ACC112 (cell line): ENCODE data around the gene IFI27L2.
A peak's percentile ranks its signal among the peaks of the same experiment; 100 is the strongest.

ENCODE experiments used
- H2AFZ ChIP-seq: fragments of 200-600 bp; sonication (generic); one replicate; pipeline ENCODE4 v1.6.0; 2017; ENCODE audit warnings: antibody characterized with exemption, low read length; ENCODE audit not compliant: unreplicated experiment
- H3K27ac ChIP-seq: fragments of 200-600 bp; sonication (generic); 2 replicates; pipeline ENCODE4 v1.5.1; 2014; ENCODE audit warnings: low read depth, mild to moderate bottlenecking, antibody characterized with exemption, low read length, moderate library complexity
- H3K27me3 ChIP-seq: fragments of 200-600 bp; sonication (generic); 2 replicates; pipeline ENCODE4 v1.6.1; 2014; ENCODE audit warnings: mild to moderate bottlenecking, antibody characterized with exemption, low read length, moderate library complexity, mixed read lengths; ENCODE audit not compliant: insufficient read depth
- H3K36me3 ChIP-seq: fragments of 200-600 bp; sonication (generic); 2 replicates; pipeline ENCODE4 v1.6.1; 2016; ENCODE audit warnings: mild to moderate bottlenecking, antibody characterized with exemption, low read length, moderate library complexity, mixed read lengths; ENCODE audit not compliant: insufficient read depth
- H3K4me1 ChIP-seq: fragments of 200-600 bp; sonication (generic); one replicate; pipeline ENCODE4 v1.6.1; 2016; ENCODE audit warnings: low read length, mixed read lengths; ENCODE audit not compliant: insufficient read depth, unreplicated experiment, control insufficient read depth
- H3K4me3 ChIP-seq: fragments of 200-600 bp; sonication (generic); 2 replicates; pipeline ENCODE4 v1.5.1; 2014; ENCODE audit warnings: mild to moderate bottlenecking, low read depth, low read length
- H3K79me2 ChIP-seq: fragments of 200-600 bp; sonication (generic); one replicate; pipeline ENCODE4 v1.6.0; 2016; ENCODE audit warnings: low read length; ENCODE audit not compliant: control insufficient read depth, unreplicated experiment, insufficient read depth

IFI27L2 gene

GRCh38 chr14:94129111-94129757 lies at the start of gene IFI27L2:
Gene IFI27L2 (minus strand): TSS chr14:94129604. CDS start chr14:94129564, 40 bp downstream.
- H3K79me2 ChIP-seq = peaks cover 4% of the 10 kb centered on the region
- peak within 1 kb of the TSS; percentile 39 for H3K27ac ChIP-seq
- H3K4me3 ChIP-seq = peak within 1 kb of the TSS; percentile 88
- H3K27me3 ChIP-seq = no peaks in the 10 kb centered on the region
- H2AFZ ChIP-seq = peak within 1 kb of the TSS; percentile 87
- H3K36me3 ChIP-seq = no peaks in the 10 kb centered on the region
- H3K4me1 ChIP-seq = peaks cover 7% of the 10 kb centered on the region

- no peak overlapping the region for H2AFZ ChIP-seq
- H3K27me3 ChIP-seq = peaks cover 18% of the 10 kb centered on the region; the same call in 1 of the 2 replicates
- no peaks in the 10 kb centered on the region for H3K36me3 ChIP-seq
- H3K27ac ChIP-seq = no peak overlapping the region
- H3K79me2 ChIP-seq = no peaks in the 10 kb centered on the region
- peaks cover 5% of the 10 kb centered on the region for H3K4me1 ChIP-seq
- no peak overlapping the region for H3K4me3 ChIP-seq
Measured at GRCh38 chr14:94177806-94178205, 48.4 kb upstream of the IFI27L2 start.

- Histone ChIP-seq H3K4me1 (peaks cover 5% of the 10 kb centered on the region), H3K36me3 (no peaks in the 10 kb centered on the region), H3K27me3 (peaks cover 18% of the 10 kb centered on the region; the same call in 1 of the 2 replicates), H3K27ac (no peak overlapping the region), H3K4me3 (no peak overlapping the region), H2AFZ (no peak overlapping the region), H3K79me2 (no peaks in the 10 kb centered on the region)
Measured at GRCh38 chr14:94176808-94177207, 47.4 kb upstream of the IFI27L2 start.

- Histone ChIP-seq H2AFZ (no peak overlapping the region), H3K27me3 (peaks cover 18% of the 10 kb centered on the region; the same call in 1 of the 2 replicates), H3K4me3 (peak overlapping the region; percentile 84), H3K79me2 (no peaks in the 10 kb centered on the region), H3K4me1 (peaks cover 5% of the 10 kb centered on the region), H3K27ac (no peak overlapping the region), H3K36me3 (no peaks in the 10 kb centered on the region)
Measured at GRCh38 chr14:94175747-94176146, 46.3 kb upstream of the IFI27L2 start.

- peak overlapping the region; percentile 84 for H3K4me3 ChIP-seq
- H3K27ac ChIP-seq = no peak overlapping the region
- H3K36me3 ChIP-seq = no peaks in the 10 kb centered on the region
- peaks cover 18% of the 10 kb centered on the region; the same call in 1 of the 2 replicates for H3K27me3 ChIP-seq
- no peaks in the 10 kb centered on the region for H3K79me2 ChIP-seq
- H3K4me1 ChIP-seq = peaks cover 2% of the 10 kb centered on the region
- H2AFZ ChIP-seq = peak overlapping the region; percentile 83
Measured at GRCh38 chr14:94175011-94175745, 45.8 kb upstream of the IFI27L2 start.

- H2AFZ ChIP-seq = peak overlapping the region; percentile 83
- H3K27ac ChIP-seq = no peak overlapping the region
- no peaks in the 10 kb centered on the region for H3K79me2 ChIP-seq
- H3K36me3 ChIP-seq = no peaks in the 10 kb centered on the region
- H3K4me1 ChIP-seq = no peaks in the 10 kb centered on the region
- H3K4me3 ChIP-seq = peak overlapping the region; percentile 84
- peaks cover 18% of the 10 kb centered on the region; the same call in 1 of the 2 replicates for H3K27me3 ChIP-seq
Measured at GRCh38 chr14:94174604-94175010, 45.2 kb upstream of the IFI27L2 start.

GRCh38 chr14:94173885-94174603 lies 44.6 kb upstream of the IFI27L2 start, which contains the start of gene PPP4R4:
Gene PPP4R4 (plus strand): TSS chr14:94174322. CDS start chr14:94174466, 144 bp downstream.
- Histone ChIP-seq H3K4me1 (no peaks in the 10 kb centered on the region), H3K27ac (no peak within 1 kb of the TSS), H3K4me3 (peak within 1 kb of the TSS; percentile 84), H3K27me3 (peaks cover 18% of the 10 kb centered on the region; the same call in 1 of the 2 replicates), H2AFZ (peak within 1 kb of the TSS; percentile 100), H3K79me2 (no peaks in the 10 kb centered on the region), H3K36me3 (no peaks in the 10 kb centered on the region)

- Histone ChIP-seq H3K4me1 (no peaks in the 10 kb centered on the region), H3K36me3 (no peaks in the 10 kb centered on the region), H3K27me3 (peaks cover 18% of the 10 kb centered on the region; the same call in 1 of the 2 replicates)
Measured at GRCh38 chr14:94173471-94173884, 44.1 kb upstream of the IFI27L2 start.

GRCh38 chr14:94172545-94172944 lies 43.1 kb upstream of the IFI27L2 start:
- H3K4me1 ChIP-seq = no peaks in the 10 kb centered on the region
- peaks cover 18% of the 10 kb centered on the region; the same call in 1 of the 2 replicates for H3K27me3 ChIP-seq
- H2AFZ ChIP-seq = no peak overlapping the region
- no peaks in the 10 kb centered on the region for H3K79me2 ChIP-seq
- H3K4me3 ChIP-seq = no peak overlapping the region
- no peaks in the 10 kb centered on the region for H3K36me3 ChIP-seq
- no peak overlapping the region for H3K27ac ChIP-seq

More at GRCh38 chr14:94173471-94173884, 44.1 kb upstream of the IFI27L2 start:
- H3K79me2 ChIP-seq = no peaks in the 10 kb centered on the region
- H3K4me3 ChIP-seq = peak overlapping the region; percentile 82
- peak overlapping the region; percentile 100 for H2AFZ ChIP-seq
- H3K27ac ChIP-seq = no peak overlapping the region

GRCh38 chr14:94171208-94171607 lies 41.8 kb upstream of the IFI27L2 start:
- H3K27ac ChIP-seq = no peak overlapping the region
- no peaks in the 10 kb centered on the region for H3K79me2 ChIP-seq
- no peak overlapping the region for H2AFZ ChIP-seq
- H3K27me3 ChIP-seq = peaks cover 16% of the 10 kb centered on the region; the same call in 1 of the 2 replicates
- H3K4me1 ChIP-seq = no peaks in the 10 kb centered on the region
- no peaks in the 10 kb centered on the region for H3K36me3 ChIP-seq
- H3K4me3 ChIP-seq = no peak overlapping the region
